Measurements from ENCODE around the gene VPS13C. TPM values are rescaled to one million over a fixed set of nuclear protein-coding genes. Genes with fewer than 3 reads are reported as not detected.

The VPS13C gene
- total RNA-seq, 2 experiments from 2014 or later, result 69.7 to 73.2 TPM

GRCh38 chr15:62071711-62072308 lies 11.6 kb upstream of the VPS13C start:
- Histone ChIP-seq H3K4me1 (ENCODE audit: insufficient read depth, low read length) (peaks cover 20% of the 10 kb centered on the region), H3K27me3 (ENCODE audit: control insufficient read depth in 1 of 2, insufficient read depth in 2 of 2, low read length in 2 of 2) (peaks cover 8 to 10% of the 10 kb centered on the region in 2 experiments), H3K36me3 (ENCODE audit: insufficient read depth, low read length) (no peaks in the 10 kb centered on the region), H3K4me3 (ENCODE audit: low read length) (no peak overlapping the region), H3K9me3 (ENCODE audit: control insufficient read depth in 1 of 2, insufficient read depth in 1 of 2, low read length in 2 of 2) (no peaks in the 10 kb centered on the region), H3K27ac (ENCODE audit: low read depth in 1 of 2, low read length in 2 of 2) (no peak overlapping the region)
- intact Hi-C loops (cut with DNase I, micrococcal nuclease), result loop anchor here (1.0 to 5.0 kb wide), 4 partner anchors 90 to 205 kb away; no protein-coding TSS in a partner anchor
- Mint-ChIP-seq H3K27ac (no peak overlapping the region), H3K9me3 (no peaks in the 10 kb centered on the region), H3K4me1 (ENCODE audit: low read depth) (peaks cover 13% of the 10 kb centered on the region), H3K36me3 (ENCODE audit: low read depth) (peaks cover 4% of the 10 kb centered on the region), H3K4me3 (peak overlapping the region; percentile 68), H3K27me3 (peaks cover 24% of the 10 kb centered on the region)
- CTCF ChIA-PET, result interaction anchor here (1.5 to 1.9 kb wide), 3 partner anchors 11 to 71 kb away, joined by 3 to 13 read pairs (median 4); partner anchors contain the start of gene VPS13C
- TF ChIP-seq CTCF (IDR thresholded peaks at IDR 0.05), result peak; percentile 95
- DNase-seq, result peak in 3 of 14 experiments; percentile 57 to 66 (median 58)
- ATAC-seq (ENCODE audit: poor library complexity), result no peak
- POLR2A ChIA-PET, result no interaction called here

- Histone ChIP-seq H3K4me3 (ENCODE audit: low read length) (no peak overlapping the region), H3K36me3 (ENCODE audit: insufficient read depth, low read length) (no peaks in the 10 kb centered on the region), H3K27ac (ENCODE audit: low read depth in 1 of 2, low read length in 2 of 2) (no peak overlapping the region), H3K9me3 (ENCODE audit: control insufficient read depth in 1 of 2, insufficient read depth in 1 of 2, low read length in 2 of 2) (no peaks in the 10 kb centered on the region), H3K4me1 (ENCODE audit: insufficient read depth, low read length) (peaks cover 28% of the 10 kb centered on the region), H3K27me3 (ENCODE audit: control insufficient read depth in 1 of 2, insufficient read depth in 2 of 2, low read length in 2 of 2) (peaks cover 14 to 24% of the 10 kb centered on the region in 2 experiments)
- DNase-seq (no peak), ATAC-seq (ENCODE audit: poor library complexity) (no peak)
- H3K27ac Mint-ChIP-seq, result no peak overlapping the region
- peaks cover 21% of the 10 kb centered on the region for H3K4me1 Mint-ChIP-seq (ENCODE audit: low read depth)
- TF ChIP-seq CTCF (IDR thresholded peaks at IDR 0.05), result no peak
- intact Hi-C loops (cut with DNase I, micrococcal nuclease), result loop anchor here (5.0 kb wide), 2 partner anchors 47 to 102 kb away; no protein-coding TSS in a partner anchor
- ChIA-PET POLR2A (interaction anchor here (0.8 kb wide), 1 partner anchor 11 kb away, joined by 3 read pairs; no protein-coding TSS in a partner anchor), CTCF (no interaction called here)
- peaks cover 32% of the 10 kb centered on the region for H3K27me3 Mint-ChIP-seq
- H3K4me3 Mint-ChIP-seq, result peak overlapping the region; percentile 30
- H3K36me3 Mint-ChIP-seq (ENCODE audit: low read depth), result peaks cover 4% of the 10 kb centered on the region
- H3K9me3 Mint-ChIP-seq, result no peaks in the 10 kb centered on the region
Measured at GRCh38 chr15:62069551-62069950, 9.3 kb upstream of the VPS13C start.

GRCh38 chr15:62068810-62069167 lies 8.5 kb upstream of the VPS13C start:
- H3K27me3 ChIP-seq (ENCODE audit: control insufficient read depth in 1 of 2, insufficient read depth in 2 of 2, low read length in 2 of 2), result peaks cover 14 to 24% of the 10 kb centered on the region in 2 experiments
- H3K36me3 Mint-ChIP-seq (ENCODE audit: low read depth), result peaks cover 4% of the 10 kb centered on the region
- no peak overlapping the region for H3K27ac ChIP-seq (ENCODE audit: low read depth in 1 of 2, low read length in 2 of 2)
- peak overlapping the region; percentile 10 for H3K4me3 ChIP-seq (ENCODE audit: low read length)
- intact Hi-C loops (cut with DNase I, micrococcal nuclease), result loop anchor here (5.0 kb wide), 2 partner anchors 46 to 101 kb away; no protein-coding TSS in a partner anchor
- H3K9me3 ChIP-seq (ENCODE audit: control insufficient read depth in 1 of 2, insufficient read depth in 1 of 2, low read length in 2 of 2), result no peaks in the 10 kb centered on the region
- peaks cover 21% of the 10 kb centered on the region for H3K4me1 Mint-ChIP-seq (ENCODE audit: low read depth)
- no peaks in the 10 kb centered on the region for H3K9me3 Mint-ChIP-seq
- peaks cover 32% of the 10 kb centered on the region for H3K27me3 Mint-ChIP-seq
- no peak for TF ChIP-seq CTCF (IDR thresholded peaks at IDR 0.05)
- DNase-seq (peak in 1 of 14 experiments; percentile 12), ATAC-seq (ENCODE audit: poor library complexity) (no peak)
- no peaks in the 10 kb centered on the region for H3K36me3 ChIP-seq (ENCODE audit: insufficient read depth, low read length)
- CTCF ChIA-PET, result no interaction called here
- H3K27ac Mint-ChIP-seq, result no peak overlapping the region
- peaks cover 28% of the 10 kb centered on the region for H3K4me1 ChIP-seq (ENCODE audit: insufficient read depth, low read length)
- H3K4me3 Mint-ChIP-seq, result peak overlapping the region; percentile 85
- POLR2A ChIA-PET, result interaction anchor here (0.8 kb wide), 1 partner anchor 8 kb away, joined by 4 read pairs; the partner anchor contains the start of gene VPS13C

Measured in CD4-positive, alpha-beta T cell (primary cell).